SK-N-MC (cell line): ENCODE results near the gene NAA10.

Experiments used
- EZH2 ChIP-seq: fragments of 200-600 bp; sonication (generic); IDR thresholded peaks from one replicate; pipeline ENCODE4 v1.6.1; 2017; ENCODE audit warnings: antibody characterized with exemption
- POLR2AphosphoS5 ChIP-seq: IDR thresholded peaks from 2 replicates; pipeline ENCODE4 v1.6.1; 2012; ENCODE audit warnings: mild to moderate bottlenecking, low read depth, low read length, borderline replicate concordance

DNA sequence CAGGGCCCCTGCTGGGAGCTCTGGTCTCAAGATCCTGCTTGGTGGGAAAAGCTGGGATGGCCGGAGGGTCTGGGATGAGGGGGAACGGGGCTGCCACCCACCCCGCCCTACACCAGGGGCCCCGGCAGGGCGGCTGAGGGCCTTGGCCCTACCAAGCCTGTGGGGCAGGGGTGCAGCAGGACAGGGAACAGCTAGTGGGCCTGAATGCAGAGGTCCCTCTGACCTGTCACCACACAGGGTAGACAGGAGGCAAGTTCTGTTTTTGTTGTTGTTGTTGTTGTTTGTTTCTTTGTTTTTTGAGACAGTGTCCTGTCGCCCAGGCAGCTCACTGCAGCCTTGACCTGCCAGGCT lies 9.9 kb upstream of the NAA10 start:
- TF ChIP-seq POLR2AphosphoS5, result no peak
- TF ChIP-seq EZH2, result no peak
